Omental fat pad (tissue), 4 donors: ENCODE data around the gene NHSL2. TPM values are rescaled to one million over a fixed set of nuclear protein-coding genes. Genes with fewer than 3 reads are reported as not detected.

Experiments
- ATAC-seq: fragments of 150-250 bp; one replicate; pipeline ENCODE4 v1.9.1; 2016; ENCODE audit warnings: mild to moderate bottlenecking, moderate library complexity; ENCODE audit not compliant: low FRiP score
- DNase-seq: peaks from one replicate; pipeline ENCODE4 v3.0.0-alpha.2; 2019; ENCODE audit warnings: low spot score
- CTCF ChIP-seq, 3 donors: fragments of 450-650 bp; IDR thresholded peaks; one replicate each; pipeline ENCODE4 v1.5.1; 2016 to 2017; ENCODE audit warnings: antibody characterized with exemption in 3 of 3, mild to moderate bottlenecking in 3 of 3, moderate library complexity in 2 of 3
- total RNA-seq, 4 donors: library from RNA; depleted of rRNA; stranded (reverse); fragments of >200 nt; gene quantifications; one replicate each; pipeline ENCODE4 v1.1.0, GENCODE V29; 2016

NHSL2 gene
- total RNA-seq, 4 donors from 2014 or later = 12.8 to 20.2 (median 14.0) TPM

DNA sequence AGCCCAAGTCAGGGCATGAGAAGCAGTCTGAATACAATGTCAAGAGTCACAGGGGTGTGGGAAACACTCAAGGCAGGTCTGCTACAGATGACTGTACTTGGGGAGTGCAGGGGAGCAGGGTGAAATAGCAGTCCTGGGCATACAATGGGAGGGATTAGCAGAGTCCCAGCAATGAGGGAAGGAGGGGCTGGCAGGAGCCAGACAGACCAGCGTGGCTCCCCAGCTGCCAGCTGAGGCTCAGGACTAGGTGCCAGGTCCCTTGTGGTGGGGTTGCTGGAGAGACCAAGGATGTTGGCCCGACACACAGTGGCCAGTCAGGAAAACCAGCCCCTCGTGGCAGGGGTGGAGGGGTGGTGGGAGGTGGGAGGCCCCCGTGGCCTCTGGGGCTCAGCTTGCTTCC, 134.5 kb downstream of the NHSL2 start:
- ATAC-seq = peak; percentile 7
- no peak for DNase-seq
- TF ChIP-seq CTCF (IDR thresholded peaks at IDR 0.05) = no peak

GRCh38 chrX:72045552-72046277, 135.1 kb downstream of the NHSL2 start:
- TF ChIP-seq CTCF (IDR thresholded peaks at IDR 0.05) = no peak
- DNase-seq (no peak), ATAC-seq (peak; percentile 26)

GRCh38 chrX:72046447-72046846, 135.8 kb downstream of the NHSL2 start:
- ATAC-seq (no peak), DNase-seq (no peak)
- no peak for TF ChIP-seq CTCF (IDR thresholded peaks at IDR 0.05)

GRCh38 chrX:72048510-72049455, 138.1 kb downstream of the NHSL2 start:
- no peak for ATAC-seq
- TF ChIP-seq CTCF (IDR thresholded peaks at IDR 0.05) = no peak
- DNase-seq = no peak

- no peak for TF ChIP-seq CTCF (IDR thresholded peaks at IDR 0.05)
- DNase-seq = no peak
- no peak for ATAC-seq
Measured at GRCh38 chrX:72050011-72050410, 139.4 kb downstream of the NHSL2 start.

GRCh38 chrX:72051589-72051988, 140.9 kb downstream of the NHSL2 start:
- ATAC-seq (no peak), DNase-seq (no peak)
- no peak for TF ChIP-seq CTCF (IDR thresholded peaks at IDR 0.05)
